Measurements from ENCODE around the gene EVA1A.

Gene EVA1A

GRCh38 chr2:75515584-75516368 is 45.0 kb downstream of the EVA1A start:
- Histone ChIP-seq H3K9ac (ENCODE audit: low read length) (no peak overlapping the region), H3K27me3 (ENCODE audit: control insufficient read depth, insufficient read depth, low read length) (no peaks in the 10 kb centered on the region), H3K4me1 (ENCODE audit: control insufficient read depth, insufficient read depth, low read length) (no peaks in the 10 kb centered on the region), H3K4me3 (ENCODE audit: low read length) (no peak overlapping the region), H3K36me3 (ENCODE audit: control insufficient read depth, insufficient read depth, low read length) (no peaks in the 10 kb centered on the region), H3K9me3 (ENCODE audit: control insufficient read depth, low read length) (no peaks in the 10 kb centered on the region)

GRCh38 chr2:75513616-75514170 is 47.0 kb downstream of the EVA1A start:
- Histone ChIP-seq H3K27me3 (ENCODE audit: control insufficient read depth, insufficient read depth, low read length) (no peaks in the 10 kb centered on the region), H3K9me3 (ENCODE audit: control insufficient read depth, low read length) (no peaks in the 10 kb centered on the region), H3K9ac (ENCODE audit: low read length) (no peak overlapping the region), H3K4me1 (ENCODE audit: control insufficient read depth, insufficient read depth, low read length) (no peaks in the 10 kb centered on the region), H3K36me3 (ENCODE audit: control insufficient read depth, insufficient read depth, low read length) (no peaks in the 10 kb centered on the region), H3K4me3 (ENCODE audit: low read length) (no peak overlapping the region)

GRCh38 chr2:75512455-75513212 is 48.1 kb downstream of the EVA1A start:
- Histone ChIP-seq H3K4me1 (ENCODE audit: control insufficient read depth, insufficient read depth, low read length) (no peaks in the 10 kb centered on the region), H3K4me3 (ENCODE audit: low read length) (no peak overlapping the region), H3K27me3 (ENCODE audit: control insufficient read depth, insufficient read depth, low read length) (no peaks in the 10 kb centered on the region), H3K9me3 (ENCODE audit: control insufficient read depth, low read length) (no peaks in the 10 kb centered on the region), H3K9ac (ENCODE audit: low read length) (no peak overlapping the region), H3K36me3 (ENCODE audit: control insufficient read depth, insufficient read depth, low read length) (no peaks in the 10 kb centered on the region)

GRCh38 chr2:75506101-75506697 is 54.5 kb downstream of the EVA1A start:
- no peaks in the 10 kb centered on the region for H3K27me3 ChIP-seq (ENCODE audit: control insufficient read depth, insufficient read depth, low read length)

GRCh38 chr2:75505012-75505411 is 55.7 kb downstream of the EVA1A start:
- Histone ChIP-seq H3K4me1 (ENCODE audit: control insufficient read depth, insufficient read depth, low read length) (no peaks in the 10 kb centered on the region), H3K27me3 (ENCODE audit: control insufficient read depth, insufficient read depth, low read length) (no peaks in the 10 kb centered on the region), H3K4me3 (ENCODE audit: low read length) (no peak overlapping the region), H3K9me3 (ENCODE audit: control insufficient read depth, low read length) (no peaks in the 10 kb centered on the region), H3K36me3 (ENCODE audit: control insufficient read depth, insufficient read depth, low read length) (no peaks in the 10 kb centered on the region), H3K9ac (ENCODE audit: low read length) (no peak overlapping the region)

More at GRCh38 chr2:75506101-75506697, 54.5 kb downstream of the EVA1A start:
- Histone ChIP-seq H3K4me1 (ENCODE audit: control insufficient read depth, insufficient read depth, low read length) (no peaks in the 10 kb centered on the region), H3K9me3 (ENCODE audit: control insufficient read depth, low read length) (no peaks in the 10 kb centered on the region), H3K4me3 (ENCODE audit: low read length) (no peak overlapping the region), H3K9ac (ENCODE audit: low read length) (no peak overlapping the region), H3K36me3 (ENCODE audit: control insufficient read depth, insufficient read depth, low read length) (no peaks in the 10 kb centered on the region)

- no peaks in the 10 kb centered on the region for H3K4me1 ChIP-seq (ENCODE audit: control insufficient read depth, insufficient read depth, low read length)
Observed at GRCh38 chr2:75503048-75503607, 57.6 kb downstream of the EVA1A start.

DNA sequence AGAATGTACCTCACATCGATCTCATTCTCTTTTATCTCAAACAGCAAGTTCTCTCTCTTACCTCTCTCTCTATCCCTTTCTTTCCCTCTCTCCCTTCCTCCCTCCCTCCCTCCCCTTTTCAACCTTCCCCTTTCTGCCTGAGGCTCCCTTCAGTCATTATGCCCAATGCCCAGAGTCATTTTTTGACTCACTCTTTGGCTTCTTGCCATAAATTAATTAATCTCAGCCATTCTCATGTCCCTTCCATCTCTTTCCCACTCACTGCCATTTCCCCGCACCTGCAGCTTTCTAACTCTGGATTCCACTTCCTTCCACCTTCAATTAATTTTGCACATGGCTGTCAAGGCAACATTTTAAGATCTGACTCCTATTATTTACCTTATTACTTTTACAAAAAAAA is 60.1 kb downstream of the EVA1A start:
- Histone ChIP-seq H3K36me3 (ENCODE audit: control insufficient read depth, insufficient read depth, low read length) (no peaks in the 10 kb centered on the region), H3K4me3 (ENCODE audit: low read length) (no peak overlapping the region), H3K4me1 (ENCODE audit: control insufficient read depth, insufficient read depth, low read length) (no peaks in the 10 kb centered on the region), H3K9ac (ENCODE audit: low read length) (no peak overlapping the region), H3K9me3 (ENCODE audit: control insufficient read depth, low read length) (no peaks in the 10 kb centered on the region), H3K27me3 (ENCODE audit: control insufficient read depth, insufficient read depth, low read length) (no peaks in the 10 kb centered on the region)

More at GRCh38 chr2:75503048-75503607, 57.6 kb downstream of the EVA1A start:
- Histone ChIP-seq H3K9me3 (ENCODE audit: control insufficient read depth, low read length) (no peaks in the 10 kb centered on the region), H3K36me3 (ENCODE audit: control insufficient read depth, insufficient read depth, low read length) (no peaks in the 10 kb centered on the region), H3K9ac (ENCODE audit: low read length) (no peak overlapping the region), H3K4me3 (ENCODE audit: low read length) (no peak overlapping the region), H3K27me3 (ENCODE audit: control insufficient read depth, insufficient read depth, low read length) (no peaks in the 10 kb centered on the region)

DNA sequence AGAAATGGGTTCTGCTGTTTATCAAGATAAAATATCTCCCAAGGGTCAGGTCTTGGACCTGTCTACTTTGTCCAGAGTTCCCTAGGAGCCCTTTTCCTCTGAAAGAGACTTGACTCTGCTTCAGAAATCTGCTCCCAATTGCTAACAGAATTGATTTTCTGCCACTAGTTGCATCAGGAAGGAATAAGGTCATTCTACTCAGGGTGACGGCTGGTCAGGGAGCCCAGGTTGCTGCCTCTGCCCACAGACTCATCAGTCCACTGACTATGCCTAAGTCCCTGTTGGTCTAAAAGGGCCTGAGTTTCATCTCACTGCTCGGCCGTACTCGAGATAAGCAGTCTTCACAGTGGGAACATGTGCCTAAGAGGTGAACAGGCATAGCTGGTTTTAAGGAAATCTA is 61.2 kb downstream of the EVA1A start:
- Histone ChIP-seq H3K4me1 (ENCODE audit: control insufficient read depth, insufficient read depth, low read length) (no peaks in the 10 kb centered on the region), H3K9me3 (ENCODE audit: control insufficient read depth, low read length) (no peaks in the 10 kb centered on the region), H3K36me3 (ENCODE audit: control insufficient read depth, insufficient read depth, low read length) (no peaks in the 10 kb centered on the region), H3K9ac (ENCODE audit: low read length) (no peak overlapping the region), H3K27me3 (ENCODE audit: control insufficient read depth, insufficient read depth, low read length) (no peaks in the 10 kb centered on the region), H3K4me3 (ENCODE audit: low read length) (no peak overlapping the region)

GRCh38 chr2:75498907-75499306 is 61.8 kb downstream of the EVA1A start:
- Histone ChIP-seq H3K36me3 (ENCODE audit: control insufficient read depth, insufficient read depth, low read length) (no peaks in the 10 kb centered on the region), H3K4me1 (ENCODE audit: control insufficient read depth, insufficient read depth, low read length) (no peaks in the 10 kb centered on the region), H3K9me3 (ENCODE audit: control insufficient read depth, low read length) (no peaks in the 10 kb centered on the region), H3K9ac (ENCODE audit: low read length) (no peak overlapping the region), H3K27me3 (ENCODE audit: control insufficient read depth, insufficient read depth, low read length) (no peaks in the 10 kb centered on the region), H3K4me3 (ENCODE audit: low read length) (no peak overlapping the region)

GRCh38 chr2:75497256-75497655 is 63.5 kb downstream of the EVA1A start:
- Histone ChIP-seq H3K27me3 (ENCODE audit: control insufficient read depth, insufficient read depth, low read length) (no peaks in the 10 kb centered on the region), H3K4me3 (ENCODE audit: low read length) (no peak overlapping the region), H3K9me3 (ENCODE audit: control insufficient read depth, low read length) (no peaks in the 10 kb centered on the region), H3K9ac (ENCODE audit: low read length) (no peak overlapping the region), H3K36me3 (ENCODE audit: control insufficient read depth, insufficient read depth, low read length) (no peaks in the 10 kb centered on the region), H3K4me1 (ENCODE audit: control insufficient read depth, insufficient read depth, low read length) (no peaks in the 10 kb centered on the region)

DNA sequence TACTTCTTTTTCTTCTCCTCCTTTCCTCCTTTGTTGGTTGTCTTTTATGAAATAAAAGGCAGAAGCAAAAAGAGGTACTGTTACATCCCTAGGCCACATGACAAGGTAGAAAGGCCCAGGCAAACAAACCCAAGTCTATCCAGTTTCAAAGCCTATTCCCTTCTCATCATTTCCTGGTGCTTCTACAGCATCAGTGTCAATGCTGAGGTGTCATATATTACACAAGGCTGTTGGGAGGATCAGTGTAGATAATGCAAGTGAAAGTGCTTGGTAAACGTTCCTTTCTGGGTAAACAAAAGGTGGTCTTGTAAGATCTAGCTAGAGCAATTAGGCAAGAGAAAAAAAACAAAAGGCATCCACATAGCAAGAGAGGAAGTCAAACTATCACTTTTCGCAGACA is 64.9 kb downstream of the EVA1A start:
- no peak overlapping the region for H3K9ac ChIP-seq (ENCODE audit: low read length)
- no peak overlapping the region for H3K4me3 ChIP-seq (ENCODE audit: low read length)
- no peaks in the 10 kb centered on the region for H3K9me3 ChIP-seq (ENCODE audit: control insufficient read depth, low read length)
- no peaks in the 10 kb centered on the region for H3K27me3 ChIP-seq (ENCODE audit: control insufficient read depth, insufficient read depth, low read length)
- no peaks in the 10 kb centered on the region for H3K36me3 ChIP-seq (ENCODE audit: control insufficient read depth, insufficient read depth, low read length)
- no peaks in the 10 kb centered on the region for H3K4me1 ChIP-seq (ENCODE audit: control insufficient read depth, insufficient read depth, low read length)
